Stimulated activated CD8-positive, alpha-beta memory T cell treated with anti-CD3 and anti-CD28 coated beads, Interleukin-2, amount 100 ng/mL, for 1 hour (primary cell): ENCODE measurements around the gene RAB44.

Source experiments
- DNase-seq, 2 donors: peaks; one replicate each; pipeline ENCODE4 v3.0.0-alpha.2; 2020; ENCODE audit warnings: low read depth in 2 of 2

The RAB44 gene

DNA sequence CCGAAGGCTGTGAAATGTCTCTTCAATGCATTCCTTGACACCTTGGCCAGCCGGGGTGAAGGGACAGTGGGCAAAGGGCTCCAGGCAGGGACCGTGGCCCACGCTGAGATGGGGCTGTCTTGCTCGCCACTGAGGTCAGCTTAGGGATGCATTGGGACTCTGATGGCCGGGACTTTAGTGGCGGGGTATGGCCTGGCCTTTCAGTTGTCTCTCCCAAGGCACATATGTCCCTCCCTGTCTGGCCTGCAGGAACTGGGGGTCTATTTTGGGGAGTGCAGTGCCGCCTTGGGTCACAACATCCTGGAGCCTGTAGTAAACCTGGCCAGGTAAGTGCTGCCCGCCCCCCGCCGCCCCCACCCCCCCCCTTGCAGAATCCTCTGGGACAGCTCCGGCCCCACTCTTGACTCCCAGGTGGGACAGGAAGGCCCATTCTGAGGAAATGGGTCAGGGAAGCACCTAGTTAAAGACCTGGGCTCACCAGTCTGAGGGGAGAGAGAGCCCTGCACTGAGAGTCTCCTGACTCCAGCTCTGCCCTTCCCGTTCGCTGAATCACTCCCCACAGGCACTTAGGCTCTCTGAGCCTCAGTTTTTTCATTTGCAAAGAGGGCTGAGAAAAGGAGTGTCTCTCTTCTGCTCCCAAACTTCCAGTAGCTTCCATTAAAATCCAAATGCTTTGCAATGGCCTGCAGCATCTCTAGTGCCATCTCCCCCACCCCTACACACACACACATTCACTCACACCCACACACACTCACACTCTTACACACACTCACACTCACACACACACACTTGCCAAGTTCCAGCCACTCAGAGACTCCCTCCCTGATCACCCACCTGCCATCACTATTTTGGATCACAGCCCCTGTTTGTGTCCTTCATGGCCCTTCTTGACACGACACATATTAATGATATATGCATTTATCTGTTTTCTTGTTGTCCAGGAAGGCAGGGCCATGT is 33.1 kb downstream of the RAB44 start:
- no peak for DNase-seq

DNA sequence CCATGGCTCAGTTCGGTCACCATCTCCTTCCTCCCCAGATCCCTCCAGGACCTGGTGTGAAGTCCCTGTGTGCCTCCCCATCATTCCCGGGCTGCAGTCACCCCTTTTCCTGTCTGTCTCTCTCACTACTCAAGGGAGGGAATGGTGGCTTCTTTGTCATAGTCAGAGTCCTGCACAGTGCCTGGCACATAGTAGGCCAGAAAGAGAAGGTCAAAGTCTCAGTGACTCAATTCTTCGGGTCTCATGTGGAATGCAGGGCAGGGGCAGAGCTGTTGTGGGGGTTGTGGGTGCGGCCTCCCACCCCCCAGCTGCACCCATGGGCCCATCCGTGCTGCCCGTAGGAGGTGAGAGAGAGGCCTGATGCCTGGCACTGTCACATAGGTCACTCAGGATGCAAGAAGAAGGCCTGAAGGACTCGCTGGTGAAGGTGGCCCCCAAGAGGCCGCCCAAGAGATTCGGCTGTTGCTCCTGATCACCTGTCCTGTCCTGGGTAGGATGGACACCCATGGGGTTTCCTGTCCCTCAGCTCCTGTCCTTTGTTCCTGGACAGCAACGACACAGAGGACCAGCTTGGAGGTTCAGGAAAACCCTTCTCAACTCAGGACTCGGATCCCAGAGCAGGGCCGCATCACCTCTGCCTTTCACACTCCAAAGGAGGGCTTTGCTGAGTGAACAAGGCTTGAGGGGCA is 34.1 kb downstream of the RAB44 start:
- DNase-seq = no peak

DNA sequence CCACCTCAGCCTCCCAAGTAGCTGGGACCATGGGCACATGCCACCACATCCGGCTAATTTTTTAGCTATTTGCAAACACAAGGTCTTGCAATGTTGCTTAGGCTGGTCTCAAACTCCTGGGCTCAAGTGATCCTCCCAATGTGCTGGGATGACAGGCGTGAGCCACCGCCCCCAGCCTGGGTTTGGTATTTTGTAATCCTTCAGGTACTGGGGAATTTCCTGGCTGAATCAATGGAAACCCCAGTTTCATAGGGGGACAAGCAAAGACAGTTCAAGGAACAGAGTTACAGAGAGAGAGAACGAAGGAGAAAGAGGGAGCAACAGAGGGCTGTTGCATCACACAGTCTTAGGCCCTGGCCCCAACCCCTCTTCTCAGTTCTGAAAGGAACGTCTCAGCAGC is 35.7 kb downstream of the RAB44 start:
- no peak for DNase-seq

DNA sequence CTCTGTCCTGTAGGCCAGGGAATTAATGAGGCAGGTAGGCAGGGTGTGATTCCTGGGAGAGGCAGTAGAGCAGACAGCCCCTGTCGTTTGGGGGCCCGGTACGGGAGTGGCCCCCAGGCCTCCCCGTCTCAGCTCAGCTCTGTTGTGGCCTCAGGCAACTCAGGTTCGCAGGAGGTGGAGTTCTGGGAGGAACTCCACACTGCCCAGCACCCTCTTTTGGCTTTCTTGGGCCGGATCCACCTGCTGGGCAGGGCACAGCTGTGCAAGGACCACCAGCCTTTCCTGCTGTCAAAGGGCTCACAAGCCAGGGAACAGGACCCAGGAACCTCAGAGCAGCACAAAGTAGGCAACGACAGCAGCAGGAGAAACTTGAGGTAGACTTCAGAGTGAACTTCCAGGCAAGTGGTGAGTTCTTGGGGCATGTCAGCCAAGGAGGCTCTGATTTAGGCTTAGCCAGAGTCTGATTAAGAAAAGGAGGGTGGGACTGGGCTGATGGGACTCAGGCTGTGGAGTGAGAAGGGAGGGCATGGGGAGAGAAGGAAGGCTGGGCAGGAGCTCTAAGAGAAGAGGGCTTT is 36.9 kb downstream of the RAB44 start:
- no peak for DNase-seq

DNA sequence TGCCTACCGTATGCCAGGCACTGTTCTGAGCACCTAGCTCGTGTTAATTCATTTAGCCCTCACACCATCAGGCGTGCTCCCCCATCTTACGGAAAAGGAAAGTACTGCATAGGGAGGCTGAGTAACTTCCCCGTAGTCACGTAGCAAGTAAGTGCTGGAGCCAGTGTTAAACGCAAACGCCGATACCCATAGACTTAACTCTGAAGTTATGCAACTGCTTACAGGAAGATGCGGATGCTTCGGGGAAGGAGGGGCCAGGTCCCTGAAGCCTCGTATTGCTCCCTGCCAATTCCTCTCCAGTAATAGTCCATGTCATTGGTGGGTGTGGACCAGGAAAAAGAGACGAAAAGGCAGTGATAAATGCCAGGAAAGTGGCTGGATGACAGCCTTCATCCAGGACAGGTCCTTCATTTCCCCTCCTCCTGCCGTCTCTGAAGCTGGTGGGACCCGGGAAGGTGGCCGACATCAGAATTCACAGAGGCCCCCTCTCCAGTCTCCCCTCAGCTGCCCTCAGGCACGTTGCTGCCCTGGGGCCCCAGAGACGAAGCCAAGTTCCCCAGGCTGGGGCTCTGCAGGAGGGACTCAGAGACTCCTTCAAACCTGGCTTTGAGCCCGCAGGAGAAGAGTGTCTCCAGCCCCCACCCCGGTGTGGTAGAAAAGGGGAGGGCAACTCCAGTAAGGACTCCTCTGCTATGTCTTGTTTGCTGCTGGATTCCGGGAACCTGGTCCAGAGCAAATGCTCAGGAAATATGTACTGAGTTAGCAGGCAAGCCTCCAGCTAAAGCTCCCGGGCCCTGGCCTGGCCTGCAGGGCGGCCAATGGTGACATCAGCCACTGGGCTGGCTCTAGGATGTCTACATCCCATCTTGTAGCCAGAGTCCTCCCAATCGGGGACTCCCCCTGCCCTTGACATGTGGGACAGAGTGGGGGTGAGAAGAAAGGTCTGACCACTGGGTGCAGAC is 37.8 kb downstream of the RAB44 start:
- no peak for DNase-seq

DNA sequence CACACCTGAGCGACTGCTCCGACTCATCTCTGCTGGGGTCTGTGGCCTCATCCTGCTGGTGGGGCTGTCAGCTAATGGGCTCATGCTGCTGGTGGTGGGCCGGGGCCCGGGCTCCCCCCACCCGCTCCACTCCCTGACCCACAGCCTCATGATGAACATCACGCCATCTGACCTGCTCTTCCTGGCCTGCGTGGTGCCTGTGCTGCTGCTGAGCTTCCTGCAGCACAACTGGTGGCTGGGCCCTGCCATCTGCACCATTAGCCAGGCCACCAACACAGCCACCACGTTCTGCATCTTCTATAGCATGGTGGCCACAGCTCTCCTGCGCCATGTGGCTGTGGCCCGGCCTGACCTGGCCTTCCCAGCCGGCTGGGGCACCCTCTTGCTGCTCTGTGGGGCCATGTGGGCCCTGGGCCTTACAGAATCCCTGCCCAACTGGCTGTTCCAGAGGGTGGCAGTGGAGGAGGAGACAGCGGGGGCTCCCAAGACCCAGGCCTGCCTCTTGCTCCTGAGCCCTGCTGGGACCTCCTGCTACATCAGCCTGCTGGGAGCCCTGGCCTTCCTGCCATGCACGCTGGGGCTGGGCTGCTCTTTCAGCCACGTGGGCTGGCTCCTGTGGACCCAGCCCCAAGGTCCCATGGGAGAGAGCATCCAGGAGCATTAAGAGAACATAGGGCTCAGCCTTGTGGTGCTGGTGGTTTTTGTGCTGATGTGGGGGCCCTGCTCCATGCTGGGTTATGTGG is 39.6 kb downstream of the RAB44 start:
- no peak for DNase-seq

DNA sequence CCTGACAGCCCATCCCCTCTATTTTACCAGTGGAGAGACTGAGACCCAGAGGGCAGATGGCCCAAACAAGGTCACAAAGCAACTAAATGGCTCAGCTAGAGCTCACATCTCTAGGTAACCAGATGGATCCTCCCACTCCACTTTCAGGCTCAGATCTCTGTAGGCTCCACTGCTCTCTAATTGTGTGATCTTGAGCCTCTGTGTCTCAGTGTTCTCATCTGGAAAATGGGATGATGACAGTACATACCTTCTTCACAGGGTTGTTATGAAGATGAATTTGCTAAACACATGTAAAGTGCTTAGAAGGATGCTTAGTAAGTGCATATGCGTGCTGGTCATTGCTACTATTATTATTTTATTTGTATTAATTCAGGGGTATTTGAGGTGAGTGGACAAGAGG is 40.5 kb downstream of the RAB44 start:
- no peak for DNase-seq

DNA sequence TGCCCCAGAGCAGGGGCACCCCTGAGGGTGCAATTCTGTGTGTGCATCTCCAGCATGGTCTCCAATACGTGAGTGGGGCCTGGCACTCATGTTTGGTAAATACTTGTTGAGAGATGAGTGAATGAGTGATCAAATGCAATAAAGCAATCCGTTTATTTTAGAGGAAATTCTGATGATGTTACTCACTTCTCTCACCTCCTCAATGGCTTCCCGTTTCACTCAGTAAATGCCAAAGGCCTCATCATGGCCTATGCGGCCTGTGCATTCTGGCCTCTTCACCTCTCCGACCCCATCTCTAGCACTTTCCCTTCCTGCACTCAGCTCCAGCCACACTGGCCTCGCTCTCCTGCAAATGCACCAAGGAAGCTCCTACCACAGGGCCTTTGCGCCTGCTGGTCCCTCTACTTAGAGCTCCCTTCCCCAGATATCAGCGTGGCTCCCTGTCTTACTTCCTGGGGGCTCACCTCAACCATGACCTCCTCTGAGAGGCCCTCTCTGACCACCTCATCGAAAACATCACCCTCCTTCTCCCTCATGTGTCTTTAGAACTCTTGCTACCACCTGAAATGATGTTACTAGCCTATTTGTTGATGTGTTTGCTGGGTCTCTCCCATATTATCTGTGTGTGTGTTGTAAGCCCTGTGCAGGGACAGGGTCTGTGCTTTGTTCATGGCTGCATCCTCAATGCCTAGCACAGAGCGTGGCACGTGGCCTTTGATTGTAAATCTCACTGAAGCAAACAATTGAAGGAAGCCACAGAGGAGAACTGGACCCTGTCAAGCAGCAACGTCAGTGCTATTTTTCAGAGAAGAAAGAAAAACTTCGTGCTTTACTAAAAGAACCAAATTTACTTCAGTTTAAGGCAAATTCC is 42.6 kb downstream of the RAB44 start:
- DNase-seq = no peak

DNA sequence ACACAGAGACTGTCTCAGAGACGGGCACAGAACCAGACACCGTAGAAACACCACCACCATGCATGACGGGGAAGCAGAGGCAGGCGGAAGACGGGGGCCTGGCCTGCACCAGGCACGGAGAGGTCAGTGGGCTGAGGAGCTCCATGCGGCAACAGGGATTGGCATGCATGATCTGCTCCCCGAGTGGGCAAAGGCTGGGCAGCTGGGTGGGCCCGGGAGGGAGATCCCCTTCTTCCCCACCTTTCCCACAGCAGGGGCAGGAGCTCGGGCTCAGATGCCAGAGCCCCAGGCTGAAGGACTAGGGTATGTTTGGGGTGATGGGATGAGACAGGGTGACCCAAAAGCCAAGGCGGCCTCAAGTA is 43.2 kb downstream of the RAB44 start:
- DNase-seq = no peak

DNA sequence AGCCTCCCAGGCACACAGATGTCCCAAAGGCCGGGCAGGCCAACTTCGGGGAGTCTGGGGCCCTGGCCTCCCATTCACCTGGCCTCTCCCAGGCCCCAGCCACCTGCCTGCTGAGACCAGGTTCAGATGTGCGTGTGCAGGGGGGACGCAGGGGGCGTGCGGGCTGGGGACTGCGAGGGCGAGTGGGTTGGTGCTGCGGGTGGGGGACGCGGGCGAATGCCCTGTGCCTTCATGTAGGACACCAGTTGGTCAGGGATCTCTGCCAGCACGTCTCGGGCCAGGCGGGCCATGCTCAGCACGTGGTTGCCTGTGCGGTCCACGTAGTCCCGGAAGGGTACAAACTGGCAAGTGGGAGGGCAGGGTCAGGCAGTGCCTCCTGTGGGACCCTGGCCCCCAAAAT is 44.5 kb downstream of the RAB44 start:
- no peak for DNase-seq

DNA sequence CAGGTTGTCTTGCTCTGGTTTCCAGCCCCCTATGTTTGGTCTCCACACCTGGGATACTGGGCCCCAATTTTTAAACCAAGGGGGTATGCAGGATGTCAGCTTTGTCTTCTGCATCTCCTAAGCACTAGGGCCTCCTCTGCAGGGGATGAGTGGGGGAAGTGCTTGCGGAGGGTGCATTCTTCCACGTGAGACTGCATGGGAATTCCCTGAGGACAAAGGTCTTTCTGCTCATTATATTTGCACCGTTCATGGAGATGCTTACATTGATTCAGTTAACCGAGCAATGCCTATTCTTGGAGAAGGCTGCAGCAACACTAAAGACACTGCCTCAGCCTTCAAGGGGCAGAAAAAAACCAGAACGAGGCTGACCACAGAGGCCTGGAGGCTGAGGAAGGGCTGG is 45.4 kb downstream of the RAB44 start:
- DNase-seq = no peak

DNA sequence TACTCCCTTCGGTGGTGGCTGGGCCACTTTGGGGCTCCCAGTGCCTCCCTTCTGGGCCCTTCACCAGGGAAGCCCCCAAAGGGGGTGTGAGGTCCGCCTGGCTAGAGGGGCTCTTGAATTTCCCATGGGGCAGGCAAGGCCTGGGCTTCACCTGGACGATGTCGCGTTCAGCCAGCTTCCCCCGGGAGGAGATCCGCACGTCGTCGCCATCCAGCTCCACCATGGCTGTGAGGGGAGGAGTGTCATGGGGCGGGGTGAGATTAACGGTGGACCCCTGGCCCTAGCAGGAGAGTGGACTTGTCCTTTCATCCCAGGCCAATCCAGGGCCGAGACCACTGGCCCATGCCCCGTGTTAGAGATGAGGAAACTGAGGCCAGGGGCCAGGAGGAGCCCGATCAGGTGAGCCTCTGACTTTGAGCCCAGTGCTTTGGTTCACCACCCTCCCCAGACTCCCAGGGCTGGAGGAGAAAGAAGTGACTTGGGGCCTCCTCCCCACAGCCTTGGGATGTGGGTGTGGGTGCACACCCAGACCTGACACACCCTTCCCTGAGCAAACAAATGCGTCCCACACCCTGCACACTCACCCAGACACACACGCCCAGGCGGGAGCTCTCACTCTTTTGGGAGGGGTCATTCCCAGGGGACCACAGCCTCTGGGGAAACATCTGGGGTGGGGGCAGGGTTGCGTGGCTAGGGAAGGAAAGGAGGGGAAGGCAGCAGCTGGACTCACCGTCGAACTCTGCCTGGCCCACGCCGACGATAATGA is 46.1 kb downstream of the RAB44 start:
- no peak for DNase-seq

DNA sequence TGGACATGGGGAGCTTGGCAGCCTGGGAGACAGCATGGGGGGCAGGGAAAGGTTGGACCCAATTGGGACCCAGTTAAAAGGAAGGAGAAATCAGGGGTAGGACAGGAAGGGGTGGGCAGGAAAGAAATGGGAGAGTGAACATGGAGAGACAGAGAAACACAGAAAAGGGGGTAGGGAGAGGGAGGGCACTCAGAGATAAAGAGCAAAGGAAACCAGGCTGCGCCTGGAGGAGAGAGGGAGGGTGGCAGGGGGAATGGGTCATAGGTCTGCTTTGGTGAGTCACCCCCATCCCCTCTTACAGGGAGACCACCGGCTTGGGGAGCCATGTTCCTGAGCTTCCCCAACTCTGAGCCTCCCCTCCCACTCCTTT is 46.7 kb downstream of the RAB44 start:
- DNase-seq = no peak

DNA sequence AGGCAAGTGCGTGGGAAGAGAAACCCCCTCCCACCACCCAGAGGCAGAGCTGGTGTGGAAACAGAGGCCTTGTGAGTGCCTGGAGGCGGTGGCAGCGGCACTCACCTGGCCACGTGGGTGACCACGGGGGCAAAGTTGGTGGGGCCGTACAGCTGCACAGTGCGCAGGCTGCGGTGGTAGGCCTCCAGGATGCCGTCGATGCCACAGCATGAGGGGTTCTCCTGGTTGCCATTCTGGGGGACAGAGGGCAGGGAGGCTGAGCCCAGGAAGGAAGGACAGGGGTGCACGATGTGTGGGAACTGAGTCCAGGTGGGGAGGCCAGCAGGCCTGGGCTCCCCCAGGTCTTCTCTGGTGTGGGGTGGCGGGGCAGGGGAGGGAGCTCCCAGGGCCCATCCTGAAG is 47.7 kb downstream of the RAB44 start:
- no peak for DNase-seq

DNA sequence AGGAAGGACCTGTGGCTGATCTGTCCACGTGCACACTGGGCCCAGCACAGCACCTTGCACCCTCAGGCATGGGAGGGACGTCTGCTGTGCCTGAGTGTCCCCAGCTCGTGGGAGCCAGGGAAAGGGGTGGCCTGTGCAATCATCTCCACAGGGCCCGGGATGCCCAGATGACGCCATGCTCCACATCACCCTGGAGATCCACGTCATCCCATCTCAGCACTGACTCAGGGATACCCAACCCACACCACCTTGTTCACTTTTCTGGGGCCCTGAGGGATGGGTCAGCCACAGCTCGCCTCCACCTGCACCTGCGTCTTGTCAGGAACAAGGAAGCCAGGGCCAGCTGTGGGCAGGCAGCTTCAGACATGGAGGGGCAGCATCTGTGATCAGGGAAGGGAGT is 48.2 kb downstream of the RAB44 start:
- DNase-seq = no peak

DNA sequence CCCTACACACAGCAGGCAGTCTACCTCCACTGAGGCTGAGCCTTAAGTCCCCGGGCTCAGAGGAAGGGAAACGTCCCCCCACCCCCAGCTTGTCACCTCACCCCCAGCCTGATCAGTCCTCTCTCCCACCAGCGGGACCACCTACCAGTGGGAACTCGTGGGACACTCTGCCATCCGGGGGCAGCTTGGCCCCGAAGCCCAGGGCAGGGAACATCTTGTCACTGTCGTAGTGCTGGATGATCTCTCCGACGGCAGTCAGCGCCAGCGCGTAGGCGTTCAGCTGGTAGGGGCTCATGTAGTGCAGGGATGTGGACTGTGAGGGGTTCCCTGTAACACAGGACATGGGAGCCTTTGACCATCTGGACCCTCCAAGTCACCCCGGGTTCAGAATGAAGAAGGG is 48.6 kb downstream of the RAB44 start:
- DNase-seq = no peak

DNA sequence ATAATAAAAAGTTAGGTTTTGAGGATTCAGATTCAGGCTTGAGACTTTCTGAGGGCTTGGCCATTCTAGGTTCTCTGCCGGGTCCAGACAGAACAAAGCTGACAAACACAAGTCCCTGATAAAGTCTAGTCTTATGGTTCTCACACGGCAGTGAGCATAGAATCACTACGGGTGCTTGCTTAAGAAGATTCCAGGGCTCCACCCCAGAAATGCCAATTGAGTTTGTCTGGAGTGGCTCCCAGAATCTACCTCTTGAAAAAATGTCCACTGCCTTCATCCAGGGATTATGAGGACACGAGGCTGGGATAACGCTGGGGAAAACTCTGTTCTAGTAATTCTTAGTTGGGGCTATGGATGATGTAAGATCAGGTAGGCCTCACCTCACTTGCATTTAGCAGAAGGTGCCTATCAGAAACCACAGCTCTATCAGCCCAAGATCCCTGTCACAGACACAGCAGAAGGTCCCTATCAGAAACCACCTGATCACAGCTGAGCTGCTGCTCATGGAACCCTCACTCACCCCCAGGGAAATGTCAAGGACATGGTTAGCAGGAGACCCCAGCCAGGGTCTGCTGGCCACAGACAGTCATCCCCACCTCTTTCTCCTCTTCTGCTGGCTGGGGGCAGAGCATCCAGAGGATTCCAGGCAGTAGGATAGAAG is 52.3 kb downstream of the RAB44 start:
- no peak for DNase-seq

DNA sequence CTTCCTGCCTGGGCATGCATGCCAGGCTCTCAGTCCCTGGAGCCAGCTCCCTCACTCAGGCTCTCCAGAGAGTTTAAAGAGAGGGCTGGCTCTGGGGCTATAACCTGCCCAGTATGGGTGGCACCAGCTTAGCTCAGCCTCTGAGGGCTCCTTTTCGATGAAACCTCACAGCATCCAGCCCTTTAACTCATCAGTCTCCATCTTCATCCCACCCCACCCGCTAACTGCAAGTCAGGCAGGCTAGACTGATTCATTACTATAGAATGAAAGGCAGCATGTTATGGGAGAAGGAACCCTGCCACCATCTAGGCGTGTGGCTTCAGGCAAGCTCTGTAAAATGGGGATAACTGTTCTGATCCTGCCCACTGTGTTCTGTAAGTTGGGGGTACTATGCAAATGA is 53.5 kb downstream of the RAB44 start:
- no peak for DNase-seq

DNA sequence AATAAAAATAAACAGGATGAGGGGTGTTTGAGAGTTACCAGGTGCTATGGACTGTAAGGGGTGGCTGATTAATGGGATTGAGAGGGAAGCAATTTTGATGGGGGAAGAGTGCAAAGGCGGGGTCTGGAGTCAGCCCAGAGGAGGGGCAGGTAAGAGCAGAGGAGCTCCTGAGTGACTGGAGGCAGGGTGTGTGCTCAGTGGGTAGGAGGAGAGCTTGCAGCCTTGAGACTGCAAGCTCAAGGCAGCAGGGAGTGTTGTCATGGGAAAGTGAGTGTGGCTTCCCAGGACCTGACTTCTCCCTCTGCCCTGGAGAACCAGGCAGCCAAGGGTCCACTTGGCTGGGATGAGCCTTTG is 54.2 kb downstream of the RAB44 start:
- no peak for DNase-seq
